GM12878 (cell line): Measurements from ENCODE around the gene COX5A. TPM values are rescaled to one million over a fixed set of nuclear protein-coding genes. Genes with fewer than 3 reads are reported as not detected.

Experiments
- ATAC-seq: fragments of 200-7000 bp; cut with Tn5 transposase; 3 replicates; pipeline ENCODE4 v1.9.1; 2020; ENCODE audit warnings: mild to moderate bottlenecking, moderate library complexity
- BruUV-seq: library from RNA; stranded (reverse); fragments of 400-500 nt; replicated peaks from 2 replicates; lab custom pipeline; 2021; lab: Mats Ljungman, UMichigan
- CTCF ChIA-PET: fragments of 300-600 bp; sonication (Branson Sonifier 250); formaldehyde crosslinking; extraction: SDS; loops from one replicate; lab custom pipeline; 2021; ENCODE audit warnings: inconsistent platforms; lab: Yijun Ruan, JAX
- POLR2A ChIA-PET: fragments of 350-600 bp; formaldehyde crosslinking; extraction: SDS; loops from one replicate; lab custom pipeline; 2021; ENCODE audit warnings: inconsistent platforms; lab: Charles Lee
- RAD21 ChIA-PET: fragments of 300-600 bp; sonication (Branson Sonifier 250); formaldehyde crosslinking; loops from one replicate; lab custom pipeline; 2023; ENCODE audit warnings: antibody characterized with exemption; ENCODE audit not compliant: unreplicated experiment; lab: Charles Lee
- SMC1A ChIA-PET: fragments of 300-600 bp; sonication (Branson Sonifier 250); formaldehyde crosslinking; loops from one replicate; lab custom pipeline; 2023; ENCODE audit not compliant: unreplicated experiment, uncharacterized antibody; lab: Charles Lee
- DNase-seq: peaks from one replicate; pipeline ENCODE4 v3.0.0-alpha.2; 2011; ENCODE audit warnings: low read depth, low spot score
- FAIRE-seq: peaks from 3 replicates; lab custom pipeline; 2011; peaks lifted over from hg19 to GRCh38; lab: Jason Lieb, UNC
- H2AFZ ChIP-seq: 2 replicates; pipeline ENCODE4 v1.6.0; 2011; ENCODE audit warnings: low read depth, low read length, control low read depth; ENCODE audit not compliant: control insufficient read depth
- H3K27ac ChIP-seq: 2 replicates; pipeline ENCODE4 v1.5.1; 2011; ENCODE audit warnings: control low read depth; ENCODE audit not compliant: control insufficient read depth, insufficient read depth
- H3K27me3 ChIP-seq, 2 experiments: replicated peaks in 1 of 2; 2 replicates each; pipeline versions ENCODE4 v1.6.0 to v1.6.1; 2011; ENCODE audit warnings: low read length in 1 of 2; ENCODE audit not compliant: control insufficient read depth in 2 of 2, insufficient read depth in 2 of 2
- H3K36me3 ChIP-seq, 2 experiments: 2 replicates each; pipeline ENCODE4 v1.5.1; 2011; ENCODE audit warnings: low read length in 1 of 2; ENCODE audit not compliant: control insufficient read depth in 2 of 2, insufficient read depth in 2 of 2
- H3K4me1 ChIP-seq: 2 replicates; pipeline ENCODE4 v1.6.1; 2011; ENCODE audit warnings: mild to moderate bottlenecking, low read length, moderate library complexity, mixed read lengths; ENCODE audit not compliant: control insufficient read depth, insufficient read depth
- H3K4me2 ChIP-seq: 2 replicates; pipeline ENCODE4 v1.6.0; 2011; ENCODE audit warnings: control low read depth; ENCODE audit not compliant: control insufficient read depth, insufficient read depth
- H3K4me3 ChIP-seq: fragments of 200-600 bp; sonication (generic); 2 replicates; pipeline ENCODE4 v1.5.1; 2016
- H3K79me2 ChIP-seq: 2 replicates; pipeline ENCODE4 v1.6.0; 2011; ENCODE audit warnings: low read length; ENCODE audit not compliant: control insufficient read depth, insufficient read depth
- H3K9ac ChIP-seq: 2 replicates; pipeline ENCODE4 v1.8.0; 2011; ENCODE audit warnings: low read length, control low read depth, mixed read lengths; ENCODE audit not compliant: control insufficient read depth, insufficient read depth
- H3K9me3 ChIP-seq: replicated peaks from 3 replicates; pipeline ENCODE4 v1.5.1; 2011; ENCODE audit warnings: mild to moderate bottlenecking, low read length; ENCODE audit not compliant: control insufficient read depth, insufficient read depth
- H4K20me1 ChIP-seq: 2 replicates; pipeline ENCODE4 v1.6.0; 2011; ENCODE audit not compliant: control insufficient read depth, insufficient read depth
- ASH2L ChIP-seq: fragments of 300-600, 200-600 bp; sonication (generic); IDR thresholded peaks from 2 replicates; pipeline ENCODE4 v1.6.1; 2017; ENCODE audit warnings: low read depth, mild to moderate bottlenecking, borderline replicate concordance
- BACH1 ChIP-seq: fragments of 450-650 bp; IDR thresholded peaks from 2 replicates; pipeline ENCODE4 v1.6.1; 2017; ENCODE audit warnings: mild to moderate bottlenecking, borderline replicate concordance
- DPF2 ChIP-seq: fragments of 450-650 bp; IDR thresholded peaks from 2 replicates; pipeline ENCODE4 v1.6.1; 2017; ENCODE audit warnings: mild to moderate bottlenecking
- E4F1 ChIP-seq: fragments of 450-650 bp; IDR thresholded peaks from 2 replicates; pipeline ENCODE4 v1.6.1; 2018; ENCODE audit warnings: borderline replicate concordance, mild to moderate bottlenecking; ENCODE audit not compliant: partially characterized antibody
- EED ChIP-seq: sonication (generic); IDR thresholded peaks from 2 replicates; pipeline ENCODE4 v1.6.1; 2016; ENCODE audit warnings: antibody characterized with exemption, low read depth
- KDM1A ChIP-seq: fragments of 200-600 bp; sonication (generic); IDR thresholded peaks from 2 replicates; pipeline ENCODE4 v1.6.1; 2016; ENCODE audit warnings: borderline replicate concordance
- LARP7 ChIP-seq: fragments of 450-650 bp; IDR thresholded peaks from 2 replicates; pipeline ENCODE4 v1.6.1; 2017; ENCODE audit warnings: mild to moderate bottlenecking
- MAX ChIP-seq: IDR thresholded peaks from 2 replicates; pipeline ENCODE4 v1.6.1; 2012; ENCODE audit warnings: low read depth, low read length, improper control_type of control experiment
- MEF2B ChIP-seq: fragments of 450-650 bp; IDR thresholded peaks from 2 replicates; pipeline ENCODE4 v1.6.1; 2018; ENCODE audit warnings: mild to moderate bottlenecking, moderate library complexity; ENCODE audit not compliant: partially characterized antibody, poor library complexity, severe bottlenecking
- NBN ChIP-seq: fragments of 450-650 bp; IDR thresholded peaks from 2 replicates; pipeline ENCODE4 v1.6.1; 2016
- NR2C1 ChIP-seq: fragments of 450-650 bp; IDR thresholded peaks from 2 replicates; pipeline ENCODE4 v1.6.1; 2017; ENCODE audit warnings: antibody characterized with exemption, mild to moderate bottlenecking, moderate library complexity
- ZNF274 ChIP-seq: IDR thresholded peaks from one replicate; pipeline ENCODE4 v1.8.0; 2011; ENCODE audit not compliant: insufficient read length, insufficient read depth
- WGBS: methylation state at CpG from one replicate; pipeline ENCODE4 v1.1.6; 2016; ENCODE audit warnings: low lambda C conversion rate; ENCODE audit not compliant: insufficient replicate concordance, insufficient coverage; ENCODE audit errors: missing lambda C conversion rate; 5-methylcytosine and 5-hydroxymethylcytosine counted together
- in situ Hi-C: fragments of 300-500 bp; cut with MboI; formaldehyde crosslinking; loops from 9 replicates; pipeline ENCODE4 v1.14.3; 2018; ENCODE audit warnings: mixed read lengths
- intact Hi-C: fragments of 100-400 bp; cut with micrococcal nuclease; formaldehyde crosslinking; loops from one replicate; pipeline ENCODE4 v1.14.2; 2022; ENCODE audit not compliant: unreplicated experiment
- polyA plus RNA-seq, 11 experiments: library from polyadenylated mRNA; depleted of rRNA in 4 of 11; unstranded in 6 of 11; stranded (reverse) in 5 of 11; fragments of >200 nt; fragmentation: Nextera tagmentation in 4 of 11; fragmentation: Illumina TruSeq in 1 of 11; extraction: Ambion mirVana in 4 of 11; extraction: Trizol in 1 of 11; gene quantifications; 1 replicate in 1 of 11; 2 replicates in 10 of 11; pipeline versions ENCODE4 v1.2.1 to v1.2.3, GENCODE V29; 2011 to 2016; ENCODE audit warnings: inconsistent platforms in 2 of 11, missing spikeins in 2 of 11, low read depth in 1 of 11
- total RNA-seq, 4 experiments: library from RNA; depleted of rRNA in 3 of 4; stranded (reverse); fragments of >200 nt in 3 of 4; fragmentation: Illumina TruSeq in 1 of 4; extraction: Trizol in 1 of 4; gene quantifications; 2 replicates each; pipeline versions ENCODE4 v1.2.1 to v1.2.3, GENCODE V29; 2013 to 2021
- TF ChIP-seq, protein P1 (sequence below): IDR thresholded peaks from 2 replicates; pipeline ENCODE4 v1.6.1; 2011; ENCODE audit warnings: low read depth, mild to moderate bottlenecking, low read length, moderate library complexity, borderline replicate concordance; ENCODE audit errors: extremely low read depth
- TF ChIP-seq, protein P2 (sequence below): fragments of 450-650 bp; IDR thresholded peaks from 2 replicates; pipeline ENCODE4 v1.6.1; 2014; ENCODE audit warnings: mild to moderate bottlenecking

The COX5A gene
- total and polyA plus RNA-seq, 10 of the 15 experiments (the other 5 are each of a cell fraction or from before 2014, with no cell fraction given) = 84.5 to 1,218 (median 392) TPM

DNA sequence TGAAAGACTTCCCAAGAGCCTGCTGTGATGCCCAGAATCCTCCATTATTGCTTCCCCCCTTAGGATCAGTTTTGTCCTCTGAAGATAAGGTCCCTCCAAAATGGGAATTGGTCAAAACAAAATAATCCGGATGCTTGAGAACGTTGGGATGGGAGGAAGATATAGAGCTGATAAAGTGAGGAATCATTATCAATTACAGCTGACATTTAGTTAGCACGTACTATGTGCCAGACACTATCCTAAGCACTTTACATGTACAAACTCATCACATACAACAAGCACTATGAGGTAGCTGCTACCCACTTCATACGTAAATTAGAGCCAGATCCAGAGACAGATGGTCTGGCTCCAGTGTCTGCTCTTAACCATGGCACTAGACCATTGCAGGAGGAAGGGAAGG is 25.3 kb upstream of the COX5A start:
- ChIA-PET CTCF (interaction anchor here (1.9 to 2.0 kb wide), 2 partner anchors 62 to 329 kb away, joined by 5 to 7 read pairs; no protein-coding TSS in a partner anchor), SMC1A (no interaction called here), RAD21 (no interaction called here), POLR2A (no interaction called here)
- in situ Hi-C loops = no loop called here
- no peak overlapping the region for H3K27ac ChIP-seq
- H3K9me3 ChIP-seq = no peaks in the 10 kb centered on the region
- no peak overlapping the region for H2AFZ ChIP-seq
- H3K27me3 ChIP-seq = peaks cover 7 to 10% of the 10 kb centered on the region in 2 experiments
- no peaks in the 10 kb centered on the region for H3K79me2 ChIP-seq
- no peak overlapping the region for H3K9ac ChIP-seq
- WGBS = 36% methylated on average over 4 of the region's 4 CpGs
- FAIRE-seq (no peak), ATAC-seq (no peak), DNase-seq (no peak)
- no peaks in the 10 kb centered on the region for H3K36me3 ChIP-seq
- no peaks in the 10 kb centered on the region for H4K20me1 ChIP-seq
- peaks cover 13% of the 10 kb centered on the region for H3K4me1 ChIP-seq
- TF ChIP-seq BACH1 (no peak), DPF2 (no peak), EED (no peak), ZNF274 (no peak), E4F1 (no peak), MAX (no peak), LARP7 (no peak), MEF2B (no peak), KDM1A (no peak), NR2C1 (no peak), ASH2L (no peak), NBN (no peak)
- TF ChIP-seq, protein P1, sequence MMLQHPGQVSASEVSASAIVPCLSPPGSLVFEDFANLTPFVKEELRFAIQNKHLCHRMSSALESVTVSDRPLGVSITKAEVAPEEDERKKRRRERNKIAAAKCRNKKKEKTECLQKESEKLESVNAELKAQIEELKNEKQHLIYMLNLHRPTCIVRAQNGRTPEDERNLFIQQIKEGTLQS = no peak
- TF ChIP-seq, protein P2, sequence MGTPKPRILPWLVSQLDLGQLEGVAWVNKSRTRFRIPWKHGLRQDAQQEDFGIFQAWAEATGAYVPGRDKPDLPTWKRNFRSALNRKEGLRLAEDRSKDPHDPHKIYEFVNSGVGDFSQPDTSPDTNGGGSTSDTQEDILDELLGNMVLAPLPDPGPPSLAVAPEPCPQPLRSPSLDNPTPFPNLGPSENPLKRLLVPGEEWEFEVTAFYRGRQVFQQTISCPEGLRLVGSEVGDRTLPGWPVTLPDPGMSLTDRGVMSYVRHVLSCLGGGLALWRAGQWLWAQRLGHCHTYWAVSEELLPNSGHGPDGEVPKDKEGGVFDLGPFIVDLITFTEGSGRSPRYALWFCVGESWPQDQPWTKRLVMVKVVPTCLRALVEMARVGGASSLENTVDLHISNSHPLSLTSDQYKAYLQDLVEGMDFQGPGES = no peak
- BruUV-seq = no TSS peak
- H3K4me2 ChIP-seq = no peak overlapping the region
- intact Hi-C loops = no loop called here
- H3K4me3 ChIP-seq = no peak overlapping the region
